Measurements from ENCODE around the gene ARRDC4. TPM values are rescaled to one million over a fixed set of nuclear protein-coding genes. Genes with fewer than 3 reads are reported as not detected.

ARRDC4 gene
- total RNA-seq, 2 experiments from 2014 or later: not detected

DNA sequence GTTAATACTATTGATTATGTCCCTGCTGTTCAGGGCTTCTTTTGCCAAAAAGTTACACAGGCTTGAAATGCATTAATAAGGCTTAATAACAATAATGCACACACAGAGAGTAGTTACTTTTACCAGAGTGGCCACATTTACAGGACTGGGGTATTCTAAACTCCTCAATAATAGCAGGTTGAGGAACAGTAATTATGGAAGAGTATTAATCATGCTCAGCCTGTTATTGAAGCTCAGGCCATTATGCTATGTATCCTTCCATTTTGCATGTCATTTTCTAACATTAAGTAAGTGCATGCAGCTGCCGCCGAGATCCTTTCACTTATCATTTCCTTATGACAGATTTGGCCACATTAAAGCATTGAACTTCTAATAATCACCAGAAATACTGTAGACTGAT, 5.7 kb downstream of the ARRDC4 start:
- no peak overlapping the region for H2AFZ ChIP-seq (ENCODE audit: low read length)
- H3K36me3 ChIP-seq (ENCODE audit: insufficient read depth, low read length): no peaks in the 10 kb centered on the region
- no peaks in the 10 kb centered on the region for H3K9me2 ChIP-seq (ENCODE audit: insufficient read depth, low read length)
- no TSS peak for BruUV-seq (replicated peaks)
- intact Hi-C loops (cut with micrococcal nuclease; ENCODE audit: unreplicated experiment): no loop called here
- ChIA-PET POLR2A (interaction anchor here (0.7 to 1.2 kb wide), 2 partner anchors 12 to 875 kb away, joined by 3 to 8 read pairs; no protein-coding TSS in a partner anchor), CTCF (ENCODE audit: unreplicated experiment) (no interaction called here)
- no peaks in the 10 kb centered on the region for H3K4me1 ChIP-seq (ENCODE audit: insufficient read depth, low read length, poor library complexity, severe bottlenecking)
- H3K79me2 ChIP-seq (ENCODE audit: insufficient read depth, low read depth, low read length): no peaks in the 10 kb centered on the region
- H3K27ac ChIP-seq (ENCODE audit: low read depth, low read length, poor library complexity, severe bottlenecking): no peak overlapping the region
- H3K4me2 ChIP-seq (ENCODE audit: low read length): no peak overlapping the region
- H3K4me3 ChIP-seq (ENCODE audit: low read depth, low read length, poor library complexity, severe bottlenecking): no peak overlapping the region
- H3K9me3 ChIP-seq (ENCODE audit: low read length): no peaks in the 10 kb centered on the region
- no peaks in the 10 kb centered on the region for H4K20me1 ChIP-seq (ENCODE audit: insufficient read depth, low read length)
- TF ChIP-seq, protein P1, sequence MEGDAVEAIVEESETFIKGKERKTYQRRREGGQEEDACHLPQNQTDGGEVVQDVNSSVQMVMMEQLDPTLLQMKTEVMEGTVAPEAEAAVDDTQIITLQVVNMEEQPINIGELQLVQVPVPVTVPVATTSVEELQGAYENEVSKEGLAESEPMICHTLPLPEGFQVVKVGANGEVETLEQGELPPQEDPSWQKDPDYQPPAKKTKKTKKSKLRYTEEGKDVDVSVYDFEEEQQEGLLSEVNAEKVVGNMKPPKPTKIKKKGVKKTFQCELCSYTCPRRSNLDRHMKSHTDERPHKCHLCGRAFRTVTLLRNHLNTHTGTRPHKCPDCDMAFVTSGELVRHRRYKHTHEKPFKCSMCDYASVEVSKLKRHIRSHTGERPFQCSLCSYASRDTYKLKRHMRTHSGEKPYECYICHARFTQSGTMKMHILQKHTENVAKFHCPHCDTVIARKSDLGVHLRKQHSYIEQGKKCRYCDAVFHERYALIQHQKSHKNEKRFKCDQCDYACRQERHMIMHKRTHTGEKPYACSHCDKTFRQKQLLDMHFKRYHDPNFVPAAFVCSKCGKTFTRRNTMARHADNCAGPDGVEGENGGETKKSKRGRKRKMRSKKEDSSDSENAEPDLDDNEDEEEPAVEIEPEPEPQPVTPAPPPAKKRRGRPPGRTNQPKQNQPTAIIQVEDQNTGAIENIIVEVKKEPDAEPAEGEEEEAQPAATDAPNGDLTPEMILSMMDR (conservative IDR thresholded peaks at IDR 0.05; ENCODE audit: low read length): no peak
- TF ChIP-seq EZH2phosphoT487 (IDR thresholded peaks at IDR 0.05; ENCODE audit: borderline replicate concordance, low read depth, low read length): no peak
- DNase-seq (ENCODE audit: low spot score): no peak

DNA sequence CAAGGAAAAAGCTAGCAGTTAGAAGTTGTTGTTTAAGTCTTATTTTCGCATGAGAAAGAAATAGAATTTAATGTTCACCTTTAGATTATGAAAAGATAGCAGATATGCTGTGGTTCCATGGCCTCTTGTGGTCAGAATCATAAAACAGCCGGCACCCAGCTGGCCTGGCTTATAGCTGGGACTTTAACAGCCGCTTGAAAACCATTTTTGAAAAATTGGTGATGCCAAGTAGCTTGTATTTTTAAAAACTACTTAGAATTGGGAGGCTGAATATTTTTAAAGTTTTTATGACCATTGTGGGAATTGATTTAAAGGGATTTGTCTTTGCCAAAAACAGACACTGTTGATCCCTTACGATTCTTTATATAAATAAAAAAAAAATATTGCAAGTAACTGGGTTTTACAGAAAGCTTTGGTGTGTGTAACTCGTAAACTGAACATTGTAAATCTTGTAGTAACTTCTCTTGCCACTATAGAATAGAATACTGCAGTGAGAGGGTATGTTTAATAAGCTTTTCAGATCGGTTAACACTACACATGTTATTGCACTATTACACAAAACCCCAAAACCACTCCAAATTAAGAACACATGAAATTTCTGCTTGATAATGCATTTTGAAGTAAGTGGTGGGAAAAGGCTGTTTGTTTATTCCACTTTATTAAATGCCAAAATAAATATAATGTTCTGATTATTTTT, 6.6 kb downstream of the ARRDC4 start:
- no peaks in the 10 kb centered on the region for H3K9me3 ChIP-seq (ENCODE audit: low read length)
- TF ChIP-seq EZH2phosphoT487 (IDR thresholded peaks at IDR 0.05; ENCODE audit: borderline replicate concordance, low read depth, low read length): no peak
- H2AFZ ChIP-seq (ENCODE audit: low read length): no peak overlapping the region
- H3K27ac ChIP-seq (ENCODE audit: low read depth, low read length, poor library complexity, severe bottlenecking): no peak overlapping the region
- BruUV-seq (replicated peaks): no TSS peak
- ChIA-PET POLR2A (interaction anchor here (0.7 to 1.2 kb wide), 2 partner anchors 11 to 876 kb away, joined by 3 to 8 read pairs; no protein-coding TSS in a partner anchor), CTCF (ENCODE audit: unreplicated experiment) (no interaction called here)
- no peaks in the 10 kb centered on the region for H3K36me3 ChIP-seq (ENCODE audit: insufficient read depth, low read length)
- no peaks in the 10 kb centered on the region for H4K20me1 ChIP-seq (ENCODE audit: insufficient read depth, low read length)
- H3K79me2 ChIP-seq (ENCODE audit: insufficient read depth, low read depth, low read length): no peaks in the 10 kb centered on the region
- no peak overlapping the region for H3K4me3 ChIP-seq (ENCODE audit: low read depth, low read length, poor library complexity, severe bottlenecking)
- intact Hi-C loops (cut with micrococcal nuclease; ENCODE audit: unreplicated experiment): no loop called here
- H3K4me1 ChIP-seq (ENCODE audit: insufficient read depth, low read length, poor library complexity, severe bottlenecking): no peaks in the 10 kb centered on the region
- no peak overlapping the region for H3K4me2 ChIP-seq (ENCODE audit: low read length)
- no peak for DNase-seq (ENCODE audit: low spot score)
- H3K9me2 ChIP-seq (ENCODE audit: insufficient read depth, low read length): no peaks in the 10 kb centered on the region

GRCh38 chr15:97967881-97968280, 7.4 kb downstream of the ARRDC4 start:
- H4K20me1 ChIP-seq (ENCODE audit: insufficient read depth, low read length): no peaks in the 10 kb centered on the region
- BruUV-seq (replicated peaks): no TSS peak
- H3K4me3 ChIP-seq (ENCODE audit: low read depth, low read length, poor library complexity, severe bottlenecking): no peak overlapping the region
- H3K4me1 ChIP-seq (ENCODE audit: insufficient read depth, low read length, poor library complexity, severe bottlenecking): no peaks in the 10 kb centered on the region
- H3K79me2 ChIP-seq (ENCODE audit: insufficient read depth, low read depth, low read length): no peaks in the 10 kb centered on the region
- intact Hi-C loops (cut with micrococcal nuclease; ENCODE audit: unreplicated experiment): no loop called here
- H3K27ac ChIP-seq (ENCODE audit: low read depth, low read length, poor library complexity, severe bottlenecking): no peak overlapping the region
- ChIA-PET CTCF (ENCODE audit: unreplicated experiment) (no interaction called here), POLR2A (no interaction called here)
- no peaks in the 10 kb centered on the region for H3K9me3 ChIP-seq (ENCODE audit: low read length)
- no peak for DNase-seq (ENCODE audit: low spot score)
- no peak overlapping the region for H2AFZ ChIP-seq (ENCODE audit: low read length)
- no peaks in the 10 kb centered on the region for H3K36me3 ChIP-seq (ENCODE audit: insufficient read depth, low read length)
- no peak for TF ChIP-seq EZH2phosphoT487 (IDR thresholded peaks at IDR 0.05; ENCODE audit: borderline replicate concordance, low read depth, low read length)
- TF ChIP-seq, protein P1 (conservative IDR thresholded peaks at IDR 0.05; ENCODE audit: low read length): no peak
- H3K9me2 ChIP-seq (ENCODE audit: insufficient read depth, low read length): no peaks in the 10 kb centered on the region
- no peak overlapping the region for H3K4me2 ChIP-seq (ENCODE audit: low read length)

Measured in OCI-LY7 (cell line).